Upper lobe of left lung (tissue), 4 donors: Measurements from ENCODE around the gene ERCC5.

Experiments used
- POLR2A ChIP-seq, 4 donors: fragments of 450-650 bp; IDR thresholded peaks; one replicate each; pipeline ENCODE4 v1.5.1; 2016 to 2017; ENCODE audit warnings: antibody characterized with exemption in 4 of 4, mild to moderate bottlenecking in 2 of 4
- POLR2AphosphoS5 ChIP-seq, 2 donors: sonication (generic); formaldehyde crosslinking; IDR thresholded peaks; one replicate each; pipeline ENCODE4 v1.5.1; 2017; ENCODE audit warnings: antibody characterized with exemption in 2 of 2
- TF ChIP-seq, protein P1 (sequence below), 6 experiments: fragments of 450-650 bp in 4 of 6; fragments of 200-600 bp in 2 of 6; sonication (generic) in 2 of 6; IDR thresholded peaks; one replicate each; pipeline ENCODE4 v1.5.1; 2016 to 2019; ENCODE audit warnings: antibody characterized with exemption in 6 of 6

DNA sequence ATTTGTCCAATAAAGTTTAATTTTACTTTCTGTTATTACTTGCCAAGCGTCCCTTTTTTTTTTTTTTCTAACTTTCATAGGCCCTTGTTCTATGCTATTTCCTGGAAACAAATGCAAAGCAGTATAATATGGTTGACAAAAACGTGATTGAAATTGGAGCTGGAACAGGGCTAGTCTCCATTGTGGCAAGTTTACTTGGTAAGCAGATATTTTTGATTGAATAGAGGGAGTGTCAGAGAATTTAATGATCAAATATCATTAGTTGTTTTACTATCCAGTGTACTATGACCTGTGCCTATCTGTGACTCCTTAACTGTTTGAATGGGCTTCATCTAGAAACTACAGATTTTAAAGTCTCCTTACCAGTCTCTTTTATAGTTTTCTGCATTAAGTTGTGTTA is 46.7 kb downstream of the ERCC5 start:
- no peak for TF ChIP-seq POLR2A (IDR thresholded peaks at IDR 0.05)
- TF ChIP-seq, protein P1, sequence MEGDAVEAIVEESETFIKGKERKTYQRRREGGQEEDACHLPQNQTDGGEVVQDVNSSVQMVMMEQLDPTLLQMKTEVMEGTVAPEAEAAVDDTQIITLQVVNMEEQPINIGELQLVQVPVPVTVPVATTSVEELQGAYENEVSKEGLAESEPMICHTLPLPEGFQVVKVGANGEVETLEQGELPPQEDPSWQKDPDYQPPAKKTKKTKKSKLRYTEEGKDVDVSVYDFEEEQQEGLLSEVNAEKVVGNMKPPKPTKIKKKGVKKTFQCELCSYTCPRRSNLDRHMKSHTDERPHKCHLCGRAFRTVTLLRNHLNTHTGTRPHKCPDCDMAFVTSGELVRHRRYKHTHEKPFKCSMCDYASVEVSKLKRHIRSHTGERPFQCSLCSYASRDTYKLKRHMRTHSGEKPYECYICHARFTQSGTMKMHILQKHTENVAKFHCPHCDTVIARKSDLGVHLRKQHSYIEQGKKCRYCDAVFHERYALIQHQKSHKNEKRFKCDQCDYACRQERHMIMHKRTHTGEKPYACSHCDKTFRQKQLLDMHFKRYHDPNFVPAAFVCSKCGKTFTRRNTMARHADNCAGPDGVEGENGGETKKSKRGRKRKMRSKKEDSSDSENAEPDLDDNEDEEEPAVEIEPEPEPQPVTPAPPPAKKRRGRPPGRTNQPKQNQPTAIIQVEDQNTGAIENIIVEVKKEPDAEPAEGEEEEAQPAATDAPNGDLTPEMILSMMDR (IDR thresholded peaks at IDR 0.05) = no peak
- TF ChIP-seq POLR2AphosphoS5 (IDR thresholded peaks at IDR 0.05) = no peak
